ENCODE data around the gene CBY1. TPM values are rescaled to one million over a fixed set of nuclear protein-coding genes. Genes with fewer than 3 reads are reported as not detected.

The CBY1 gene
- total and polyA plus RNA-seq, 2 donors (not counting 1 experiment from before 2014, with no cell fraction given) = 6.0 to 20.7 TPM

DNA sequence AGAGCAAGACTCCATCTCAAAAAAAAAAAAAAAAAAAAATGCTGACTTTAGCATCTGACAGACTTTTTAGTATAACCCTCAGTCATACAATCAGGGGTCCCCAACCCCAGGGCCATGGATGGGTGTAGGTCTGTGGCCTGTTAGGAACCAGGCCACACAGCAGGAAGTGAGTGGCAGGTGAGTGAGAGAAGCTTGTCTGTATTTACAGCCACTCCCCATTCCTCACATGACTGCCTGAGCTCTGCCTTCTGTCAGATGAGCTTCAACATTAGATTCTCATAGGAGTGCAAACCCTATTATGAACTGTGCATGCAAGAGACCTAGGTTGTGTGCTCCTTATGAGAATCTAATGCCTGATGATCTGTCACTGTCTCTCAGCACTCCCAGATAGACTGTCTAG is 3.6 kb upstream of the CBY1 start:
- H3K4me1 ChIP-seq (ENCODE audit: control insufficient read depth in 2 of 2, insufficient read depth in 2 of 2, low read length in 2 of 2) = peaks cover 13 to 15% of the 10 kb centered on the region in 2 donors
- DNase-seq (peak; percentile 23), ATAC-seq (ENCODE audit: low read depth) (no peak)
- no peak overlapping the region for H3K4me3 Mint-ChIP-seq
- H2AFZ ChIP-seq (ENCODE audit: insufficient read depth, low read depth, low read length, poor library complexity, severe bottlenecking) = no peak overlapping the region
- H3K4me1 Mint-ChIP-seq = peaks cover 13% of the 10 kb centered on the region
- peaks cover 5% of the 10 kb centered on the region for H3K79me2 ChIP-seq (ENCODE audit: control insufficient read depth, insufficient read depth, low read length)
- H3K9me3 Mint-ChIP-seq (ENCODE audit: insufficient read depth) = no peaks in the 10 kb centered on the region
- CTCF ChIA-PET = interaction anchor here (0.7 kb wide), 1 partner anchor 21 kb away, joined by 3 read pairs; no protein-coding TSS in a partner anchor
- no peak overlapping the region for H3K9ac ChIP-seq (ENCODE audit: low read length)
- intact Hi-C loops (cut with micrococcal nuclease) = loop anchor here (10.0 kb wide), 1 partner anchor 148 kb away; the partner anchor contains the start of gene DDX17
- H3K9me3 ChIP-seq (ENCODE audit: control extremely low read depth in 1 of 3, control insufficient read depth in 2 of 3, insufficient read depth in 1 of 3, low read length in 2 of 3) = no peaks in the 10 kb centered on the region
- POLR2A ChIA-PET = interaction anchor here (0.7 kb wide), 1 partner anchor 51 kb away, joined by 6 read pairs; no protein-coding TSS in a partner anchor
- TF ChIP-seq, protein P1, sequence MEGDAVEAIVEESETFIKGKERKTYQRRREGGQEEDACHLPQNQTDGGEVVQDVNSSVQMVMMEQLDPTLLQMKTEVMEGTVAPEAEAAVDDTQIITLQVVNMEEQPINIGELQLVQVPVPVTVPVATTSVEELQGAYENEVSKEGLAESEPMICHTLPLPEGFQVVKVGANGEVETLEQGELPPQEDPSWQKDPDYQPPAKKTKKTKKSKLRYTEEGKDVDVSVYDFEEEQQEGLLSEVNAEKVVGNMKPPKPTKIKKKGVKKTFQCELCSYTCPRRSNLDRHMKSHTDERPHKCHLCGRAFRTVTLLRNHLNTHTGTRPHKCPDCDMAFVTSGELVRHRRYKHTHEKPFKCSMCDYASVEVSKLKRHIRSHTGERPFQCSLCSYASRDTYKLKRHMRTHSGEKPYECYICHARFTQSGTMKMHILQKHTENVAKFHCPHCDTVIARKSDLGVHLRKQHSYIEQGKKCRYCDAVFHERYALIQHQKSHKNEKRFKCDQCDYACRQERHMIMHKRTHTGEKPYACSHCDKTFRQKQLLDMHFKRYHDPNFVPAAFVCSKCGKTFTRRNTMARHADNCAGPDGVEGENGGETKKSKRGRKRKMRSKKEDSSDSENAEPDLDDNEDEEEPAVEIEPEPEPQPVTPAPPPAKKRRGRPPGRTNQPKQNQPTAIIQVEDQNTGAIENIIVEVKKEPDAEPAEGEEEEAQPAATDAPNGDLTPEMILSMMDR (IDR thresholded peaks at IDR 0.05) = no peak
- TF ChIP-seq EZH2 (IDR thresholded peaks at IDR 0.05; ENCODE audit: borderline replicate concordance, insufficient read depth, low read depth, low read length, poor library complexity, severe bottlenecking) = no peak
- no peak overlapping the region for H3K4me2 ChIP-seq (replicated peaks; ENCODE audit: low read depth, low read length, poor library complexity, severe bottlenecking)
- H3K27ac ChIP-seq (ENCODE audit: low read length in 2 of 2) = no peak overlapping the region
- H3K4me3 ChIP-seq (ENCODE audit: control extremely low read depth in 1 of 5, extremely low read depth in 1 of 5, insufficient read depth in 1 of 5, low read depth in 2 of 5, low read length in 4 of 5) = no peak overlapping the region
- no peaks in the 10 kb centered on the region for H3K27me3 ChIP-seq (replicated peaks in 1 of 4; ENCODE audit: control extremely low read depth in 1 of 4, control insufficient read depth in 3 of 4, insufficient read depth in 4 of 4, low read length in 3 of 4)
- H4K20me1 ChIP-seq (ENCODE audit: control insufficient read depth, insufficient read depth, low read length, poor library complexity, severe bottlenecking) = no peaks in the 10 kb centered on the region
- H3K27ac Mint-ChIP-seq = no peak overlapping the region
- peaks cover 3% of the 10 kb centered on the region for H3K27me3 Mint-ChIP-seq
- no peaks in the 10 kb centered on the region for H3K36me3 ChIP-seq (replicated peaks in 1 of 2; ENCODE audit: control extremely low read depth in 1 of 2, control insufficient read depth in 1 of 2, extremely low read depth in 1 of 2, insufficient read depth in 2 of 2, low read length in 1 of 2)

DNA sequence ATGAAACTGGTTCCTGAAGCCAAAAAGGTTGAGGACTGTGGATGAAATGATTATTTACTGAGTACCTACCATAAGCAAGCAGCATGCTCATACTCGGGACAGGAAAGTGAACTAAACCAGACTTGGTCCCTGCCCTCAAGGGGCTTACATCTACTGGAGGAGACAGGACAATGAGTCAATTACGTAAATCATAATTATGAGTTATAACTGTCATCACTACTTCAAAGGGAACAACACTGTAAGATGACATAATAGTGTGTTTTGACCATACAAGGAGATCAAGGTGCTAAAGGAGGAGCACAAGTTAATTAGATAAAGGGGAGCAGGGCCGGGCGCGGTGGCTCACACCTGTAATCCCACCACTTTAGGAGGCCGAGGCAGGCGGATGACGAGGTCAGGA is 2.7 kb upstream of the CBY1 start:
- ChIA-PET CTCF (no interaction called here), POLR2A (no interaction called here)
- H3K79me2 ChIP-seq (ENCODE audit: control insufficient read depth, insufficient read depth, low read length) = peaks cover 7% of the 10 kb centered on the region
- intact Hi-C loops (cut with micrococcal nuclease) = loop anchor here (10.0 kb wide), 1 partner anchor 149 kb away; the partner anchor contains the start of gene DDX17
- H4K20me1 ChIP-seq (ENCODE audit: control insufficient read depth, insufficient read depth, low read length, poor library complexity, severe bottlenecking) = no peaks in the 10 kb centered on the region
- ATAC-seq (ENCODE audit: low read depth) (no peak), DNase-seq (no peak)
- TF ChIP-seq, protein P1 (IDR thresholded peaks at IDR 0.05) = no peak
- TF ChIP-seq EZH2 (IDR thresholded peaks at IDR 0.05; ENCODE audit: borderline replicate concordance, insufficient read depth, low read depth, low read length, poor library complexity, severe bottlenecking) = no peak
- no peak overlapping the region for H3K4me3 ChIP-seq (ENCODE audit: control extremely low read depth in 1 of 5, extremely low read depth in 1 of 5, insufficient read depth in 1 of 5, low read depth in 2 of 5, low read length in 4 of 5)
- 98% methylated on average over 4 of the region's 8 CpGs for WGBS (ENCODE audit: insufficient coverage)
- Mint-ChIP-seq H3K27me3 (no peaks in the 10 kb centered on the region), H3K27ac (no peak overlapping the region), H3K4me3 (peak overlapping the region; percentile 32), H3K9me3 (ENCODE audit: insufficient read depth) (no peaks in the 10 kb centered on the region), H3K4me1 (peaks cover 15% of the 10 kb centered on the region)
- H3K36me3 ChIP-seq (replicated peaks in 1 of 2; ENCODE audit: control extremely low read depth in 1 of 2, control insufficient read depth in 1 of 2, extremely low read depth in 1 of 2, insufficient read depth in 2 of 2, low read length in 1 of 2) = no peaks in the 10 kb centered on the region
- H3K27ac ChIP-seq (ENCODE audit: low read length in 2 of 2) = no peak overlapping the region
- peaks cover 13 to 15% of the 10 kb centered on the region in 2 donors for H3K4me1 ChIP-seq (ENCODE audit: control insufficient read depth in 2 of 2, insufficient read depth in 2 of 2, low read length in 2 of 2)
- H3K9me3 ChIP-seq (ENCODE audit: control extremely low read depth in 1 of 3, control insufficient read depth in 2 of 3, insufficient read depth in 1 of 3, low read length in 2 of 3) = no peaks in the 10 kb centered on the region
- no peak overlapping the region for H3K9ac ChIP-seq (ENCODE audit: low read length)
- no peak overlapping the region for H3K4me2 ChIP-seq (replicated peaks; ENCODE audit: low read depth, low read length, poor library complexity, severe bottlenecking)
- H3K27me3 ChIP-seq (replicated peaks in 1 of 4; ENCODE audit: control extremely low read depth in 1 of 4, control insufficient read depth in 3 of 4, insufficient read depth in 4 of 4, low read length in 3 of 4) = no peaks in the 10 kb centered on the region
- no peak overlapping the region for H2AFZ ChIP-seq (ENCODE audit: insufficient read depth, low read depth, low read length, poor library complexity, severe bottlenecking)

All from B cell (primary cell).